ENCODE measurements around the gene PPFIA1. TPM values are rescaled to one million over a fixed set of nuclear protein-coding genes. Genes with fewer than 3 reads are reported as not detected.

The PPFIA1 gene
- total and polyA plus RNA-seq, 2 of the 8 experiments (the other 6 are each of a cell fraction or from before 2014, with no cell fraction given): 44.3 to 73.5 TPM

DNA sequence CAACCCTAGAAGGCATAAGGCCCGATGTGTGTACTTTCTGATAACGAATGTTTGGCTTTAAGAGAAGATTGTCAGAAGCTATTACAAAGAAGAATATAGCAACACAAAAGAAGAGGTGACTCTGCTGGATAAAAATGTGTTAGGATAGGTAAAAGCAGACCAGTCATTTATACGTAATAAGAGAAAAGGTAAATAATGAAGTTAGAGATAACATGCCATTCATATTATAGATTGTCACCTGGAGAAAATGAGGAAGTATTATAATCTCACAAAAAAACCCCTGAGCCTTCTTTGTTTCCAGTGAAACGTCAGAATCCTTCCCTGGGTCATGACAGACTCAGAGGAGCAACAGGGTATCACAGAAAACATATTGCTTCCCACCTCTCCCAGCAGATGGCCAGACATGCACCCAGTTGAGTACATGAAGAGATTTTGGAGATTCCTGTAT, 36.1 kb downstream of the PPFIA1 start:
- DNase-seq (ENCODE audit: low read depth in 1 of 2, low spot score in 2 of 2) (no peak), FAIRE-seq (no peak)
- Histone ChIP-seq H2AK5ac (ENCODE audit: low read depth, low read length) (no peak overlapping the region), H2BK12ac (ENCODE audit: low read depth, low read length) (no peak overlapping the region), H2BK5ac (ENCODE audit: low read depth, low read length) (no peak overlapping the region), H3K23ac (ENCODE audit: insufficient read length) (no peak overlapping the region), H4K20me1 (replicated peaks in 1 of 2; ENCODE audit: control insufficient read depth in 1 of 2, insufficient read depth in 2 of 2, low read length in 2 of 2) (peaks cover 7 to 18% of the 10 kb centered on the region in 2 experiments), H3K56ac (replicated peaks; ENCODE audit: insufficient read length, low read depth, low read length) (no peak overlapping the region), H3K79me2 (ENCODE audit: control insufficient read depth in 1 of 2, insufficient read depth in 2 of 2, low read length in 2 of 2) (peaks cover 3 to 59% of the 10 kb centered on the region in 2 experiments; a peak in 2 of 4 replicates), H3K14ac (ENCODE audit: insufficient read length) (no peak overlapping the region), H3K4ac (replicated peaks; ENCODE audit: insufficient read length, low read depth, low read length) (no peak overlapping the region), H3K4me1 (replicated peaks in 1 of 4; ENCODE audit: control insufficient read depth in 3 of 4, insufficient read depth in 4 of 4, low read length in 3 of 4) (peaks cover 0 to 13% (median 4%) of the 10 kb centered on the region in 4 experiments; a peak in 5 of 7 replicates), H3K27ac (ENCODE audit: low read depth, low read length) (no peak overlapping the region), H3K36me3 (ENCODE audit: control insufficient read depth in 2 of 4, insufficient read depth in 4 of 4, low read length in 3 of 4) (no peaks in the 10 kb centered on the region; a peak in 1 of 8 replicates), H4K8ac (ENCODE audit: extremely low read depth, insufficient read depth, low read length) (no peak overlapping the region), H4K5ac (ENCODE audit: insufficient read length, low read depth, low read length) (no peak overlapping the region), H3K27me3 (replicated peaks in 1 of 4; ENCODE audit: control insufficient read depth in 3 of 4, extremely low read depth in 1 of 4, insufficient read depth in 3 of 4, low read length in 3 of 4) (no peaks in the 10 kb centered on the region), H3K79me1 (ENCODE audit: low read depth, low read length) (peaks cover 8% of the 10 kb centered on the region; the same call in 1 of the 2 replicates), H2AFZ (ENCODE audit: low read length) (no peak overlapping the region), H3K4me2 (ENCODE audit: insufficient read depth in 1 of 2, low read depth in 2 of 2, low read length in 2 of 2) (no peak overlapping the region), H3K9ac (replicated peaks in 1 of 4; ENCODE audit: extremely low read depth in 1 of 4, low read depth in 3 of 4, low read length in 3 of 4) (no peak overlapping the region), H4K91ac (replicated peaks; ENCODE audit: insufficient read length, low read length) (no peak overlapping the region), H2BK15ac (ENCODE audit: low read length) (no peak overlapping the region), H3K9me3 (ENCODE audit: insufficient read depth in 2 of 2, low read depth in 1 of 2, low read length in 1 of 2) (no peaks in the 10 kb centered on the region), H3K4me3 (ENCODE audit: extremely low read depth in 1 of 4, insufficient read depth in 2 of 4, low read depth in 3 of 4, low read length in 4 of 4) (no peak overlapping the region), H3K23me2 (ENCODE audit: low read depth, low read length) (no peaks in the 10 kb centered on the region; the same call in 1 of the 2 replicates), H2BK120ac (replicated peaks; ENCODE audit: low read depth, low read length) (no peak overlapping the region), H2BK20ac (ENCODE audit: low read length) (no peak overlapping the region), H3K18ac (ENCODE audit: extremely low read depth, low read length) (no peak overlapping the region)
- ChIA-PET CTCF (ENCODE audit: partially characterized antibody) (no interaction called here), POLR2A (ENCODE audit: partially characterized antibody) (no interaction called here)
- WGBS, 2 experiments (ENCODE audit: extremely low coverage in 1 of 2, insufficient coverage in 1 of 2, insufficient read length in 1 of 2, insufficient replicate concordance in 2 of 2, low coverage in 1 of 2, low lambda C conversion rate in 2 of 2, missing lambda C conversion rate in 1 of 2): 87% methylated on average over 4 of the region's 4 CpGs; no CpG with 5 or more reads in 1 of the 2 experiments
- TF ChIP-seq PHF8 (conservative IDR thresholded peaks at IDR 0.05; ENCODE audit: low read depth, low read length) (no peak), TBP (IDR thresholded peaks at IDR 0.05; ENCODE audit: low read depth, low read length) (no peak)

All from H1 (cell line).